ENCODE data around the gene TMEM72. TPM values are rescaled to one million over a fixed set of nuclear protein-coding genes. Genes with fewer than 3 reads are reported as not detected.

Gene TMEM72
- total RNA-seq, 1 experiment from 2014 or later, result not detected

DNA sequence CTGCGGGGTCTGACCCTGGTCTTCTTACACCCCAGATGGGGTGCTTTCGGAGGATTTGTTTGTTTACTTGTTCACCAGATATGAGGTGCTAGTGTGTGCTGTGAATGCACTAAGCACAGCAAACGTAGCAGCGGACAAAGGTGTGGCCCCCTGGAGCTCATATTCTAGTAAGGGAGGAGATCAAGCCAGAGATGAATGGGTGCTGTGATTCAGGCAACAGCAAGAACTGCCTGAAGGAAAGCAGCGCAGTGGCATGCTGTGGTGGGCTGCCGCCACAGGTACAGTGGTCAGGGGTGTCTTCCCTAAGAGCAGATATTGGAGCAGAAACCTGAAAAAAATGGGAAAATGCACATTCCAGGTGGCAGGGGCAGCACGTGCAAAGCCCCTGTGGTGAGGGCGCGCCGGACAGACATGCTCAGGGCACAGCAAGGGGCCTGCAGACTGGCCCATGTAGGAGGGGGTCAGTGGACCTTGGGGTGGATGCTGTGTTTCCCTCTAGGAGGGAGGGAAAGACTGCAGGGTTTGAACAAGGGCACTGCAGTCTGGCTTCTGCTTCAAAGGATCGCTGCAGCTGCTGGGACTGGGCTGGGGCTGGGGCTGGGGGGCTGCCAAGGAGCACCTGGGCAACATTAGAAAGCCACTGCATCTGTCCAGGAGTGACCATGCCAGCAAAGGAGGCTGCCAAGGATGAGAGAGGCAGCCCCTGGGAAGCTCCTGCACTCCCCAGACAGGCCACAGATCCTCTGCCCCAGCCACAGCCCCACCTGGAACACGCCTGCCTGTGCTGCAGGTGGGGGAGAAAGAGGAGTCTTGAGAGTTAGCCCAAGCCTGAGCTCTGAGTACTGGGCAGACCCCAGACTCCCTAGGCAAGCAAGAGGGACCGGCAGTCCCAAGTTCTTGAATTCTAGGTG is 68.4 kb downstream of the TMEM72 start:
- no peak for DNase-seq (ENCODE audit: low read depth)

DNA sequence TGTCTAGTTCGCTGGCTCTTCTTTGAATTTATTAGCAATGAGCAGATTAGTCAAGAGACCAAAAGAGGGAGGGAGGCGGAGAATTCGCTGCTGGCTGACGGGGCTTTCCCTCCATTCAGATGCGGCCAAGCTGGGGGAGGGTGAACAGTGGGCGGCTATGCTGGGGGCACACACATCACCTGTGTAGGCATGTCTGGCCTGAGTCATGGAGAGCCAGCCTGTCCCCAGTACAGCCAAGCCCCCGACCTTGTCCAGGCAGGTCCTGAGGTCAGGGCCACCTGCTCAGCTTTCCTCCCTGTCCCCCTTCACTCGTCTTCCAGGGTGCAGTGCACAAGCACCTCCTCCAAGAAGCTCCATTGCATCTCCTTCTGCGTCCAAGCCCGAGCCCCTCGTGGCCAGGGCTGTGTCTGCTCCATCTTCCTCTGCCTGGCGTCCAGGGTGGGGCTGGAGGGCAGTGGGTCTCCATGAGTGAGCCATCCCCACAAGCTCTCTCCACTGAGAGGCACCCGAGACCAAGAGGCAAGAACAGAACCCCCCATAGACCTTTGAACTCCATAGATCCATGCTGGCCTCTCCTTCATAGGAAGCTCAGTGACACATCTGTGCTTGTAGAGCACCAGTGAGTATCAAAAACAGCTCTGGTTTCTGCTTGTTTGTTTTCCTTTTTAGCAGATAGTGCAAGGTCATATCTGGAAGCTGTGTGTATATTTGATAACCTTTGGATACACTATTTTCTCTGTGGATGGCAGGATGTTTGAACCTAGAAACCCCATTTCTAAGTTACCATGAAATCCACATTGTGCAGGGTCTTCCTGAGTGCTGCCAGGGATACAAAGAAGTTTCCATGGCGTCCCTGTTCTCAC is 69.4 kb downstream of the TMEM72 start:
- DNase-seq (ENCODE audit: low read depth), result no peak

DNA sequence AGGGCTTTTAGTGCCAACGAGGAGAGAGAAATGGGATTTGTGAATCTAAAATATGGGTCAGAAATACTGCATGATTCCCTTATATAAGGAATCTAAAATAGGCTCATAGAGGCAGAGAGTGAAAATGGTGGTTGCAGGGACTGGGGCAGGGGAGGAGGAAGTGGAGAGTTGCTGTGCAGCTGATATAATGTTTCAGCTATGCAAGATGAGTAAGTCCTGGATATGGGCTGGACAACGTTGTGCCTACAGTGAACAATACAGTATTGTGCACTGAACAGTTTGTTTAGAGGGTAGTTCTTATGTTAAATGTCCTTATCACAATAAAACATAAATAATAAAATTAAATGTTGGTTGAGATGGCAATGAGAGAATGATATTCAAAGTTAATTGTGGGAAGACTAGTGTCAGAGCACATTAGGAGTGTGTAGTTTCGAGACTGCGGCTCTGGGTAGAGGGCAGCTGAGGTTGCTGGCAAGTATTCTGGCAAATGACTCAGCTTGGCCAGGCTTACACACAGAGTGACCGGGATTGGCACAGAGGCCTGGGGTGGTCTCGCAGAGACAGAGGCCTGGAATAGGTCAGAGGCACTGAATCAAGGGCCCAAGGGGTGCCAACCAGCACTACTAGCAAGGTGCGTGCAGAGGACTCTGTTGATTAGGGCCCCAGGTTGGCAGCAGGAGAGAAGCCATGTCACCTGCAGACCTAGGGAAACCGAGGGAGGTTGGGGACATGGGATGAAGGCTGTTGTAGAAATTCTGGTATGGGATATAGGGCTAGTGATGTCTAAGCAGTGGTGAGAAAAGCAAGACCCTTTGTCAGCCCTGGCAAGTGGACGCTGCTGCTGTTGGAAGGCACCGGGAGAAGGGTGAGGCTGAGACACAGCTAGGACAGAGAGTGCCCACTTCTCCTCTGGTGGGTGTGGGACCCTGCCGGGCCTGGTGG is 70.3 kb downstream of the TMEM72 start:
- peak; percentile 87 for DNase-seq (ENCODE audit: low read depth)

DNA sequence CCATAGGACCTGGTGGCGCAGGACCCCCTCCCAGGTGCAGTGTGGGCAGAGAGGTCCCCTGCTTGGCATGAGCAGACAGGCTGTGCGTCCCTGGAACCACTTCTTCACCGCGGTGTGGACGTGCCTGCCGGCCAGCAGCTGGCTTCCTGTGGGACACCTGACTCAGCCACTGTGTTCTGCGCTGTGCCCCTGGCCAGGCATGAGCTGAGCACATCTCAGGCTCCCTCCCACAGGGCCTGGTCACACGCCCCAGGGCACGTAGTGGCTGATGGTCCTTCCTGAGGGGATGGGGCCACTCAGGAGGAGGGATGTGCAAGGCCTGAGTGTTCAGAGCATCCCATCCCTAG is 71.0 kb downstream of the TMEM72 start:
- peak; percentile 95 for DNase-seq (ENCODE audit: low read depth)

DNA sequence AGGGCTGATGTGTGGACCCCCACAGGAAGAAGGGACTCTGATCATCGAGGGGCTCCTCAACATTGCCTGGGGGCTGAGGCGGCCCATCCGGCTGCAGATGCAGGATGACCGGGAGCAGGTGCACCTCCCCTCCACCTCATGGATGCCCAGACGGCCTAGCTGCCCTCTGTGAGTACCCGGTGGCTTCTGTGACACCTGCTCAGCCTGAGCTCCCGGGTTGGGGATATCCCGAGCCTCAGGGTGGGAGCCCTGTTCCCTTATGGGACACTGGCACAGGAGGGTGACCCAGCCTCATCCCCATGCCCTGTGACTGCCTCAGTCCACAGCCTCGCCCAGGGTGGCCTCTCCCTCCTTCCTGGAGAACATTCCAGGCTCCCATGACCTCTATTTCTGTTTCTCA is 71.4 kb downstream of the TMEM72 start:
- DNase-seq (ENCODE audit: low read depth), result no peak

DNA sequence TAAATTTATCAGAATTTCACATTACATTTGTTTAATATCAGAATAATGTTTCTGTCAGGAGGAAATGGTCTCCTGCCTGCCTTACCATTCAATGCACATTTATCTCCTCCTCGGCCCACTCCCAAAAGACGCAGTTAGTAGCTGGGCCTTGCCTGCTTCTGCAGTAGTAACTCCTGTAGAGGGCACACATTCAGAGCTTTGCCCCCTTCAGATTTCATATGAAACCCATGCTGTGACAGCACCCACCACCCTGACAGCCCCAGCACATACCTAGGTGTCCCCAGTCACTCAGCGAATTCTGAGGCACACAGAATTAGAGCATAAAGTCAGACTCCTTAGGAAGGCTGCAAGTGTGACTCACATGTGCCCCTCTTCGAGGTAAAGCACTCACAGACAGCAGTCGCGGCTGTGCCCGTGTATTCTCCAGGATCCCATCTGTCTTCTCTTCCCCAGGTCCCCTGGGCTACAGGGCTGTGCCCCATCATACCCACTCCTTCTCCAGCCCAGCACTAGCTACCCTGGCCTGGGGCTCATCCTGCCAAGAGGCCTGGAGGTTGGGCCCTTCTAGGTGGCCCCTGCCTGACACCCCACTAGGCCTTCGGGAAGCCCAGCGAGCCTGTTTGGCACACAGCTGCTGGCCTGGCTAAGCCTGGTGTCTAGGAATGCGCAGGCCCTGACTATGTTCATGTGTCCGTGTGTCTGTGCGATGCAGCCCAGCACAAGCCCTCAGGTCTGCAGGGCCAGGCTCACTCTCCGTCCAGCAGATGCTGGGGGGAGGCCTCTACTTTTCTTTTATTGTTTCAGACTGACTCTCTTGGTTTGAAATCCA is 72.1 kb downstream of the TMEM72 start:
- no peak for DNase-seq (ENCODE audit: low read depth)

DNA sequence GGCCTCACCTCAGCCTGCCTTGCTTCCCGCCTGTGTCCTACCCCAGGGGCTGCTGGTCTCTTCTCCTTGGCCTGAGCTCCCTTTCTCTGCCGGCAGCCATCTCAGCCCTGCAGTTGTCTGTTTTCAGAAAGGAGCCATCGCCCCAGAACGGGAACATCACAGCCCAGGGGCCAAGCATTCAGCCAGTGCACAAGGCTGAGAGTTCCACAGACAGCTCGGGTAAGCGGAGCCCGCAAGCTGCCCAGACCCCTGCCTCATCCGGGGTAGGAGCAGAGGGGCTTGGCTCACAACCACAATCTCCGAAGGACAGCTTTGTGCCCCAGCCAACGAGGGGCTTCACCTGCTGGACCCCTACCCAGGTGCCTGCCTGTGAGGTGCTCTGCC is 72.8 kb downstream of the TMEM72 start:
- DNase-seq (ENCODE audit: low read depth), result no peak

DNA sequence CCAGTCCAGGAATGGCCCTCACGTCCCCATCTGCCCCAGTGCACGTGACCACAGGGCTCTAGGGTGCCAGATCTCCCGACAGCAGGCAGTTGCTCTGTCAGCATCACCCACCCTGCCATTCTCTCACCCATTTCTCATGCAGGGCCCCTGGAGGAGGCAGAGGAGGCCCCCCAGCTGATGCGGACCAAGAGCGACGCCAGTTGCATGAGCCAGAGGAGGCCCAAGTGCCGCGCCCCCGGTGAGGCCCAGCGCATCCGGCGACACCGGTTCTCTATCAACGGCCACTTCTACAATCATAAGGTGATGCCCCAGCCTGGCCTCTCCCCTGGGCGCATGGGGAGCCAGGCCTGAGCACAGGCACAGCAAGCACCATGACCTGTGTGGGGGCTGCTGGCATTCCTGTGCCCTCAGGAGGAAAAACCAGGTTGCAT is 73.5 kb downstream of the TMEM72 start:
- DNase-seq (ENCODE audit: low read depth), result no peak

DNA sequence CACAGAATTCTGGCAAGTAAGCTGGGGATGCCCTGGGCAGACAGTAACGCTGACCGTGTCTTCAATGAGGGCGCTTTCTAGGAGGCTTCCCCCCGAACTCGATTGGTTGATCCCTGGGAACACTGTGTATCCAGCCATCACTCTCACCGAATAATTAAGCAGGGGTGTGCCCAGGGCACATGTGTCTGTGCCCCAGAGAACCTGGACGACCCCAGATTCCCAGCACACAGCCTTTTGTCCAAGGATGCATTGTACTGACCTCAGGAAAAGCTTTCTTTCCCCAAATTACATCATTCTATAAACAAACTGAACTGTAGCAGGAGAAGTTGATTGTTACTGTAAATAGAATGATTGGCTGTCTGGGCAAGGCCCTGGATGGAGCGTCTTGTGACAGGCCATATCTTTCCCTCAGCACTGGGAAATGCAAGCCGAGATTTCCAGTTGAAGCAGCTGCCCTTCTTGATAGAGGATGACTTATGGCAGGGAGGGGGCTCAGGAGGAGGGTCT is 74.1 kb downstream of the TMEM72 start:
- no peak for DNase-seq (ENCODE audit: low read depth)

DNA sequence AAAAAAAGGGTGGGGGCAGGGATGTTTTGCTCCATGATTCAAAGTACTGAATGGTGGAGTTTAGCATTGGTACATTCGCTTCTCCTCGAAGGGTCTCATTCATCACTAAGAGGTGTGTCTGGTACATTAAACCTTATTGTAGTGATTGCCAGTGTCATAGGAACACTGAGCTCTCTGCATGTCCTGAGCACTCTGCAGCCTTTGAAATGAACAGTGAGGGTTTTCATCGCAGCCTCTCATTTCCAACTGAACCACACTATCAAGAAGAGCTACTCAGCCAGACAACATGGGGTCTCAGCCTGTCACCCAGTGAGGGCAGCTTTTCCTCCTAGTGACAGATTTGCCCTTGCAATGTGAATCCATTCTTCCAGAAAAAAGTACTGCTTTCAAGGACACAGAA is 75.0 kb downstream of the TMEM72 start:
- DNase-seq (ENCODE audit: low read depth), result no peak

Other genes starting within 250 kb of the TMEM72 start
- gene RASSF4, start 48.5 kb downstream of the TMEM72 start, total RNA-seq (2014; rRNA removed; shearing (Covaris generic)), result 6.8 and 11.1 TPM in 2 replicates
- 14.5 and 16.5 TPM in 2 replicates for gene DEPP1, start 67.5 kb downstream of the TMEM72 start, total RNA-seq (2014; rRNA removed; shearing (Covaris generic))
- gene ZNF22, start 89.6 kb downstream of the TMEM72 start, total RNA-seq (2014; rRNA removed; shearing (Covaris generic)), result 32.5 and 47.1 TPM in 2 replicates

All from RPMI7951 (cell line).